Esophagus squamous epithelium (tissue), 5 donors: ENCODE measurements around the gene CLPTM1L. TPM values are rescaled to one million over a fixed set of nuclear protein-coding genes. Genes with fewer than 3 reads are reported as not detected.

Experiments
- DNase-seq: peaks from one replicate; lab custom pipeline; 2025; lab: John Stamatoyannopoulos, UW
- H3K27ac ChIP-seq, 4 donors: fragments of 200-600 bp; sonication (generic); one replicate each; pipeline ENCODE4 v1.5.1; 2016 to 2019; ENCODE audit warnings: mild to moderate bottlenecking in 1 of 4
- H3K27me3 ChIP-seq, 4 donors: fragments of 200-600 bp; sonication (generic); 1 replicate in 3 of 4; 2 replicates in 1 of 4; pipeline versions ENCODE4 v1.5.1 to v1.6.0; 2017 to 2021; ENCODE audit warnings: antibody characterized with exemption in 1 of 4
- H3K36me3 ChIP-seq, 3 donors: fragments of 200-600 bp; sonication (generic); one replicate each; pipeline ENCODE4 v1.5.1; 2016 to 2019
- H3K4me1 ChIP-seq, 3 donors: fragments of 200-600 bp; sonication (generic); one replicate each; pipeline ENCODE4 v1.5.1; 2017 to 2019
- H3K4me3 ChIP-seq, 4 donors: fragments of 200-600 bp; sonication (generic); 1 replicate in 3 of 4; 2 replicates in 1 of 4; pipeline ENCODE4 v1.5.1; 2016 to 2019; ENCODE audit warnings: mild to moderate bottlenecking in 2 of 4, moderate library complexity in 1 of 4
- H3K9me3 ChIP-seq, 3 donors: fragments of 200-600 bp; sonication (generic); one replicate each; pipeline ENCODE4 v1.5.1; 2016 to 2019
- CTCF ChIP-seq, 6 experiments: fragments of 450-650 bp in 4 of 6; fragments of 200-600 bp in 2 of 6; sonication (generic) in 2 of 6; IDR thresholded peaks; one replicate each; pipeline ENCODE4 v1.5.1; 2016 to 2019; ENCODE audit warnings: antibody characterized with exemption in 6 of 6, mild to moderate bottlenecking in 4 of 6, moderate library complexity in 4 of 6
- POLR2A ChIP-seq, 4 donors: fragments of 450-650 bp; IDR thresholded peaks; one replicate each; pipeline ENCODE4 v1.6.1; 2017; ENCODE audit warnings: antibody characterized with exemption in 4 of 4, mild to moderate bottlenecking in 4 of 4, moderate library complexity in 3 of 4
- WGBS, 2 donors: methylation state at CpG; one replicate each; pipeline ENCODE4 v1.1.5; 2018; 5-methylcytosine and 5-hydroxymethylcytosine counted together
- intact Hi-C: fragments of 100-400 bp; cut with DNase I; formaldehyde crosslinking; loops from one replicate; pipeline ENCODE4 v1.15.0; 2022
- total RNA-seq, 4 donors: library from RNA; depleted of rRNA; stranded (reverse); fragments of >200 nt; gene quantifications; one replicate each; pipeline ENCODE4 v1.1.0, GENCODE V29; 2016
- donor health status: DM: yes; HTN: yes; CAD: no.

The CLPTM1L gene
- total RNA-seq, 4 donors from 2014 or later, result 42.8 to 75.2 (median 65.1) TPM

DNA sequence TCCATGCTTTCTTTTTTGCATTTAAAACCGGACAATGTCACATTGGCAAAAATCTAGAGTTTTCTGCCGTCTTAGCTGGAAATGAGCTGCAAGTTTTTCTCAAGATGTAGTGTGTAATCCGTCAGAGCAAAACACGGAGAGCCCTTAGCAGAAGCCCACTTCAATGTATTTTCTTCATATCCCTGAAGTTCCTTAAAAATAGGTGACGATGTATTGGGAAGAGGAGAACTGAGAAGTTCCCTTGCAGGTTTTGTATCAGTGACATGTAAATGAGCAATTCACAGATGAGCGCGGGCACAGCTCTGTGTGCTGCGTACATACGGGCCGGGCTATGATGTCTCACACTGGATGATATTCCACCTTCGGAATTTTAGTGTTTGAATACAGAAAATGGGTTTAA is 14.8 kb upstream of the CLPTM1L start:
- WGBS, 2 donors, result 75 to 78% methylated on average over 11 of the region's 11 CpGs
- DNase-seq, result no peak
- H3K27ac ChIP-seq, result no peak overlapping the region
- H3K4me1 ChIP-seq, result no peaks in the 10 kb centered on the region
- H3K9me3 ChIP-seq, result no peaks in the 10 kb centered on the region
- intact Hi-C loops, result no loop called here
- H3K4me3 ChIP-seq, result no peak overlapping the region
- no peaks in the 10 kb centered on the region for H3K36me3 ChIP-seq
- H3K27me3 ChIP-seq, result peaks cover 0 to 94% (median 0%) of the 10 kb centered on the region in 4 donors
- TF ChIP-seq POLR2A (IDR thresholded peaks at IDR 0.05), result no peak
- no peak for TF ChIP-seq CTCF (IDR thresholded peaks at IDR 0.05)

GRCh38 chr5:1359031-1359645 is 14.2 kb upstream of the CLPTM1L start:
- Histone ChIP-seq H3K9me3 (no peaks in the 10 kb centered on the region), H3K36me3 (no peaks in the 10 kb centered on the region), H3K27me3 (peaks cover 0 to 88% (median 0%) of the 10 kb centered on the region in 4 donors), H3K4me3 (no peak overlapping the region), H3K4me1 (no peaks in the 10 kb centered on the region), H3K27ac (no peak overlapping the region)
- 66 to 77% methylated on average over 15 to 24 of the region's 31 CpGs for WGBS, 2 donors
- DNase-seq, result no peak
- intact Hi-C loops, result no loop called here
- TF ChIP-seq POLR2A (IDR thresholded peaks at IDR 0.05) (no peak), CTCF (IDR thresholded peaks at IDR 0.05) (no peak)

DNA sequence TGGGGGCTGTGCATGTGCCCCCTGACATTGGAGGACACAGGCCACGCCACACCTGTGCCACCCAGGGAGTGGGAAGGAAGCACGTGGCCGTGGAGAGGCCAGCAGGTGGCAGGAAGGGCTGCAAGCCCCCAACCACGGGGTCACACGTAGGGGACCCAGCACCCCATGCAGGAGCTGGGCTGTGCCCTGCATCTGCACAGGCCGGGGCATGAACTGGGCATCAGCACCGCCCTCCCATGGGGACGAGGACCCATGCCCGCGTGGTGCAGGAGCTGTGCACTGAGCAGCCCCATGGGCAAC is 13.8 kb upstream of the CLPTM1L start:
- Histone ChIP-seq H3K27ac (no peak overlapping the region), H3K9me3 (no peaks in the 10 kb centered on the region), H3K4me3 (no peak overlapping the region), H3K27me3 (peaks cover 0 to 84% (median 0%) of the 10 kb centered on the region in 4 donors), H3K4me1 (no peaks in the 10 kb centered on the region), H3K36me3 (no peaks in the 10 kb centered on the region)
- TF ChIP-seq CTCF (IDR thresholded peaks at IDR 0.05), result no peak
- no peak for TF ChIP-seq POLR2A (IDR thresholded peaks at IDR 0.05)
- 60% methylated on average over 6 of the region's 10 CpGs; no CpG with 5 or more reads in 1 of the 2 donors for WGBS, 2 donors
- no peak for DNase-seq
- intact Hi-C loops, result no loop called here

- TF ChIP-seq POLR2A (IDR thresholded peaks at IDR 0.05), result no peak
- no peak for TF ChIP-seq CTCF (IDR thresholded peaks at IDR 0.05)
- Histone ChIP-seq H3K4me3 (no peak overlapping the region), H3K27me3 (peaks cover 0 to 78% (median 0%) of the 10 kb centered on the region in 4 donors), H3K36me3 (no peaks in the 10 kb centered on the region), H3K27ac (no peak overlapping the region), H3K9me3 (no peaks in the 10 kb centered on the region), H3K4me1 (no peaks in the 10 kb centered on the region)
- intact Hi-C loops, result no loop called here
- 82 to 86% methylated on average over 4 to 18 of the region's 25 CpGs for WGBS, 2 donors
- no peak for DNase-seq
These were observed 13.2 kb upstream of the CLPTM1L start for GRCh38 chr5:1357946-1358725.
